ENCODE measurements around the gene TP73.

Gene TP73

DNA sequence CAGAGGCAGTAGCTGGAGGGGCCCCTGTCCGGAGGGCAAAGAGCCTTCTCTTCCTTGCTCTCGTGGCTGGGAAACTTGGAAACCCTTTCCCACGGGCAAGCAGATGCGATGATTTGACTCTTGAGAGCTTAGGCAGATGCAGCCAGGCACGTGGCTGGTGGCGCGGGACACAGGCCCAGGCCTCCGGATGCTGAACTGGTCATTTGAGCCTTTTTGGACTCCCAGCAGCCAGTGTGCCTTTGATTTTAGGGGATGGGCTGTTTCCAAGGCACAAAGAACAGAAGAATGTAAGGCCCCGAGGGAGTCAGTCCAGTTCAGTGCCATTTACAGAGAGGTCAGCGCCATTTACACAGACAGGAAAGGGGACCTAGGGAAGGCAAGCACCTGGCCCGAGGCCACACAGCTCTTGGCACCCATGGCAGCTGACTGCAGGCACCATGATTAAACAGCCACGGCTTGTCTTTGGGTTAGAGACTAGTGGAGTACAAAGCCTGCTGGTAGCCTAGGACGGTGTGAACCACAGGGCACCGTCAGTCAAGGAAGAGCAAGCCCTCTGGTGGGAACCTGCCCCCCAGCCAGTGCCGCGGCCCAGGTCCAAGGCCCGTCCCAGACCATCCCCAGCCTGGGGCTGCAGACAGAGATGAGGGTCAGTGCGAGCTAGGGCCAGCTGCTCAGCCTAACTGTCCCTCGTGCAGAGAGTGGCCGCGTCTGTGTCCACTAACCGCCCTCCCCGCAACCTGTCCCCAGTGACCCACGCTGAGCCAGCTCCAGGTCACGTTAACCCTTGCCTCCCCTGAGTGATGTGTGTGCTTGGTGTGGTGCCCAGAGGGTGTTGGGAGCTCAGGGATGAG is 79.5 kb downstream of the TP73 start:
- peak in 1 of 2 experiments; percentile 24 for DNase-seq

- peak in 1 of 2 experiments; percentile 61 for DNase-seq
Measured at GRCh38 chr1:3732434-3733093, 80.2 kb downstream of the TP73 start.

DNA sequence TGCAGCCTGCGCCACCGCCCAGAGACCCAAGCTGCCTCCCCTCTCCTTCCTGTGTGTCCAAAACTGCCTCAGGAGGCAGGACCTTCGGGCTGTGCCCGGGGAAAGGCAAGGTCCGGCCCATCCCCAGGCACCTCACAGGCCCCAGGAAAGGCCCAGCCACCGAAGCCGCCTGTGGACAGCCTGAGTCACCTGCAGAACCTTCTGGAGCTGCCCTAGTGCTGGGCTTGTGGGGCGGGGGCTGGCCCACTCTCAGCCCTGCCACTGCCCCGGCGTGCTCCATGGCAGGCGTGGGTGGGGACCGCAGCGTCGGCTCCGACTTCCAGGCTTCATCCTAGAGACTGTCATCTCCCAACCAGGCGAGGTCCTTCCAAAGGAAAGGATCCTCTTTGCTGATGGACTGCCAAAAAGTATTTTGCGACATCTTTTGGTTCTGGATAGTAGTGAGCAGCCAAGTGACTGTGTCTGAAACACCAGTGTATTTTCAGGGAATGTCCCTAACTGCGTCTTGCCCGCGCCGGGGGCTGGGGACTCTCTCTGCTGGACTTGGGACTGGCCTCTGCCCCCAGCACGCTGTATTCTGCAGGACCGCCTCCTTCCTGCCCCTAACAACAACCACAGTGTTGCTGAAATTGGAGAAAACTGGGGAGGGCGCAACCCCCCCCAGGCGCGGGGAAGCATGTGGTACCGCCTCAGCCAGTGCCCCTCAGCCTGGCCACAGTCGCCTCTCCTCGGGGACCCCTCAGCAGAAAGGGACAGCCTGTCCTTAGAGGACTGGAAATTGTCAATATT is 81.0 kb downstream of the TP73 start:
- DNase-seq = no peak

DNA sequence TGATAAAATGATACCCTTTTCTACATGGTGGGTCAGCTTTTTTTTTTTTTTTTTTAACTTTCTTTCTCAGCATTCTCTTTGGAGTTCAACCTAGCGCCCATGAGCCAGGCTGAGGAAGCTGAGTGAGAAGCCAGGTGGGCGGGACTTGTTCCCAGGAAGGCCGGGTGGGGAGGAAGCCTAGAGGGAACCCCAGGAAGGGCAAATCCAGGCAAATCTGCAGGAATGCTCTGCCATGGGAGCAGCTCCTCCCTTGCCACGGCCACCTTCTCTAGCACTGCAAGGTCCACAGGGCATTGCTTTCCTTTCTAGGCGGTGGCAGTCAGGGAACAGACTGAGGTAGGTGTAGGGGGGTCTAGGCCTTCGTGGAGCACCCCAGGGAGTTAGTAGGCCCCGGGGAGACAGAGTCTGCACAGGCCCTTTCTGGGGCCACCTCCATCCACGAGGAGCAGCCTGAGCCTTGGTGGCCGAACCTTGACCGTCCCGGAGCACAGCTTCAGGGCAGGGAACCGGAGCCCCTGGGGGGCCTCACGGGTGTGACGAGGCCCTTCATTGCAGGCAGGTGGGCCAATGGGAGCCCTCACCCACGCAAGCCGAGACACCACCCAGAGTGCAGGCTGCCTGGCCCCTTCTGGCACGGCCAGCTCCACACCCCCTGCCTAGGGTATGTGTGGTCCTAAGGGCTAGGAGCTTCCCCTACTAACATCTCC is 81.7 kb downstream of the TP73 start:
- no peak for DNase-seq

DNA sequence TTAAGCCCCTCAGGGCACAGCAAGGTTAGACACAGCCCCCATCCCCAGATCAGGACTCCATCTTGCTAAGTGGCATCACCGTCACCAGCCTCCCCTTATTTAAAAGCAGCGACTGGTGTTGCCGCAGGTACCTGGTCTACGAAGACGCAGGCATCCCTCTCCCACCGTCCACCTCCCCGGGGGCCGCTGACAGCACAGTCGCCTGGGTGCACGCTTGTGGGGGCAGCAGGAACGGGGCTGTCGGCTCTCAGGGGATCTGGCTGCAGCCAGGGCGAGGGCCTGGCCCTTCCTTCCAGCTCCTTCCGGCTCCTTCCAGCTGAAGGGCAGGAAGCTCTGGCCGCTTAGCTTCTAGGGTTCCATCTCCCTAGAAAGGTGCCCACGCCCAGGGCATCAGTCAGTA is 82.3 kb downstream of the TP73 start:
- DNase-seq = no peak

GRCh38 chr1:3735027-3735681 is 82.8 kb downstream of the TP73 start:
- peak; percentile 45 to 75 for DNase-seq

- DNase-seq = no peak
Measured at GRCh38 chr1:3735688-3736087, 83.4 kb downstream of the TP73 start.

DNA sequence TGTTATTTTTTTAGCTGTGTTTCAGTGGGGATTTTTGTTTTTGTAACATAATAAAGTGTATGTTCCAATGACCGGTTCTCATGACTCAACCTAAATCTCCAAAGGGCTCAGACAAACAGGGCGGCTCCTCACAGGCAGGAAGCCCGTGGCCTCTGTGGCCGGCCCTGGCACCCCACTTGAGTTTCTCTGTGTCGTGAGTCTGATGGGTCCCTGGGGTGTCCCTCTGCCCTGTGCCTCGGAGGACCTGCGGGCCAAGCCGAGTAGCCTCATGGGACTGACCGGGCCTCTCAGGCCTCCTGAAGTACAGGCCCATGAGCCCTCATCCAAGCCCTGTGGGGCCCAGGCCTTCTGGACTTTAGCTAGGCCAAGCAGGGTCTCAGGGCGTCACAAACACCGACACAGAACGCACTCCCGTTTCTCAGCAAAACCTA is 83.8 kb downstream of the TP73 start:
- no peak for DNase-seq

GRCh38 chr1:3736708-3737107 is 84.4 kb downstream of the TP73 start:
- no peak for DNase-seq

GRCh38 chr1:3738943-3739342 is 86.6 kb downstream of the TP73 start:
- no peak for DNase-seq

GRCh38 chr1:3740042-3740441 is 87.7 kb downstream of the TP73 start:
- DNase-seq = no peak

GRCh38 chr1:3740752-3741151 is 88.4 kb downstream of the TP73 start:
- no peak for DNase-seq

DNA sequence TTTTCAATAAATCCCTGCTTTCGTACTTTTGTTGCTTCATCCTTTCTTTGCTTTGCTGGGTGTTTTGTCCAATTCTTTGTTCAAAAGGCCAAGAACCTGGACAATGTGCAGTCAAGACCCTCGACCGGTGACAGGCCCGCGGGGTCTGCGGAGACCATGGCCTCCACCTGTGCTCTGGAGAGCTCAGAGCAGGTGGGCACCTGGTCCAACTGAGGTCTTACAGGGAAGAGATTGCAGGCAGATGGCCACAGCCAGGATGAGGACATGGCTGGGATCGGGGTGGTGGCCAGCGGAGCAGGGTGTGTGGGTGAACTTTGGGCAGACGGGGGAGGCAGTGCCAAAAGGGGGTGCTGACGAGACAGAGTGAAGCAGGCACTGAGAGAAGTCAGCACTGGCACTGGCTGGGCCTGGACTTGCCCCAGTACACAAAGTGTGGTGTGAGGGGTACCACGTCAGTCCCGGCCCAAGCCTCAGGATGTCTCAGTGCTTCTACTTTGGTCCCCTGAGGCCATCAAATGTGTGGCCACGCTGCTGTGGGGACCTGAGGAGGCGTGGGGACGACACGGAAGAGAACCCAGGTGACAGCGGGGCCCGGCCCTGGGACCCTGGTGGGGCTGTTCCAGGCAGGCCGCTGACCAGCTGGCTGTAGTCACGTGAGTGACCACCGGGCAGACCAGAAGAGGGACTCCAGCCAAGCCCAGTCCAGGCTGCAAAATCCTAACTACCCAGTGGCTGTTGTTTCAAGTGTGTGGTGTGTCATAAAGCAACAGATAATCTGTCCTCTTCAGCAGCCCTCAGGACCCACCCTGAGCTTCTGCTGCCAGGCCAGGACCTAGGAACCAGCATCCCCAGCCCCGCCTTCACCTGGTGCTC is 89.5 kb downstream of the TP73 start:
- no peak for DNase-seq

DNA sequence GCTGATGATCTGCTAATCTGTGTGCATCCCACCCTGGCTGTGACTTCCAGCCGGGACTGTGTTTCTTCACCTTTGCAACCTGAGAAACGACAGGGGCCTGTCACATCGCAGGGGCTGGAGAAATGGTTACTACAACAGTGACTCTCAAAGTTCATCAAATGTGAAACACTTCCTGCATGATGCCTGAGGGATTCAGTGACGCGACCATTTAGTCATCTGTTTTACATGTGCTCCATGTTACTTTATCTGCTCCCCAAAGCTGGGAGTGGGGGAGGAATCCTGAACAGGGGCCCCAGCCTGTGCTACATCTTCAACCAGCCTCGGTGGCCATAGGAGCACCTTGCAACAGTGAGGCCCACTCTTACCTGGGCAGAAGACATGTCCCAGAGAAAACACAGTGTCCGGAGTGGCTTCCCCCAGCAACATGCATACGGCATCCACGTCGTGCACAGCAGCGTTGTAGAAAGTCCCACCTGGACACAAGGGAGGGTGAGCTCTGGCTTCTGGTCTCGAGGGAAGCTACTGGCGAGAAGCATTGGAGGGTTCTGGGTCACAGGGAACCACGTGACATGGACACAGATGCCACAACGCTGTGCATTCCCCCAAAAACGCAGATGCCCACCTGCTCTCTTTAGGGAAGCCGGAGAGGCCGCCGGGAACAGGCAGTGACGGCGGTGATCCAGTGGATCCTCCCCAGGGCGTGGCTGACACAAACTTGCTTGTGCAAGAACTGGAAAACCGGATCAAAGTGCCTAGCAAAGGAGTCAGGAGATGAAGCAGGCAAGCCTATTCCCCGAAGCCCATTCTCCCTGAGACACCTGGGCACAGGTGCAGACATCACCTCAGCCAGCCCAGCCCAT is 90.4 kb downstream of the TP73 start:
- DNase-seq = no peak

- DNase-seq = no peak
Measured at GRCh38 chr1:3743421-3743820, 91.1 kb downstream of the TP73 start.

DNA sequence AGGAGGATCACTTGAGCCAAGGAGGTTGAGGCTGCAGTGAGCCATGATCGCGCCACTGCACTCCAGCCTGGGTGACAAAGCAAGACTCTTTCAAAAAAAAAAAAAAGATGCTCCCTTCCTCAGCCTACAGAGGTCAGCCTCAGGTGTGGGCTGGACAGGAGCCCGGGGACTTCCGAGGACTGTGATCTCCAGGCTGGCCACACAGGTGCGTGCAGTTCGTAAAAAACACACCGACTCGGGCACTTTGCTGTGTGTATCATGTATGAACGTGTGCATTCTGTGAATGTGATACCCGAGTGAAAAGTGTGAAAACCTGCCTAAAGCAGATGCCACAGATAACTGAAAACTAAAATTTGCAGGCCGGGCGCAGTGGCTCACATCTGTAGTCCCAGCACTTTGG is 91.5 kb downstream of the TP73 start:
- no peak for DNase-seq

DNA sequence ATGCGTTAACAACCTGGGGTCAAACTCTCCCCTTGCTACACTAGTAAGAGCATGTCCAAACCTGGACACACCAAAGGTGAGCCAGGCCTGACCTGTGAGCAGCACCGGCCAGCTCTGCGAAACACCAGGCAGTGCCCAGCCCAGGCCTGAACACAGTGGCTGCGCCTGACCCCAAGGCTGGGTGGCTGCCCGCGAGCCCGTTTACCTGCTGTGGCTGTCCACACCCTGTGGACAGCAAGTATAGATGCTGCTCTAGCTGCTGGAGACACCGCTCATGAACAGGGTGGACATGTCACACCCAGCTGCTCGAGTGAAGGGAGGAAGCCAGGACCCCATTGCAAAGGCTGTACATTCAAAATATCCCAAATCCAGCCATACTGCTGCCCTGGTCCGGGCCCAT is 92.3 kb downstream of the TP73 start:
- DNase-seq = no peak

GRCh38 chr1:3745071-3745470 is 92.8 kb downstream of the TP73 start:
- no peak for DNase-seq

DNA sequence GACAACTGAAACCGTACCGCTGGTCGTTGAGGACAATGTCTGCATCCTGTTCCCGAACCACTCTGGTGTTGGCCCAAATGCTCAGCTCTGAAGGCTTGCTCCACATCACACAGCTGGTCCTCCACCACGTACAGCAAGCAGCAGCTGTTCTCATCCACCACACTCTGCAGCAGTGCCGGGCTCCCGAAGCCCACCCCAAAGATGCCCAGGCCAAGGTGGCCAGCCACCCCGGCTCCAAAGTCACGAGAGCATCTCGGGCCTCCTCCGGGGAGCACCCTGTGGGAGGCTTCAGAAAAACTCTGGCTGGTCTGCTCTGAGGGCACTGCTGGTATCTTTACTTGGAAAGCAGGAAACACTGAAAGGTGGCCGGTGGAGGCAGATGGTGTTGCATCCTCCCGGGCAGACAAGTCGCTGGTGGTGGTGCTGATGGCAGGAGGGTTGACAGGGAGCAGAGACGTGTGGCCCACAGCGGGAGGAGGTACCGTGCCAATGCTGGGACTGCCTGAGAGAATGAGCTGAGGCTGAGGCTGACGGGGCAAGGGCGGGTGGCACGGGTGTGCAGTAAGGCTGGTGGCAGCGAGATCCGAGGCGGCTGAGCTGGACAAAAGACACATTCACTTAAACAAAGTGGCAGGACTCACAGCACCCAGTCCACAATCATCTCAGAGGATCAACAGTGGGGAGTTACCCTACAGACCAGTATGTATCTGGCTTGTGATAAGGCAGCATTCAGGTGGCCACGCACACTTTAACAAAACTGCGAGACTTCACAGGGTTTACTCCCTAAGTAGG is 93.5 kb downstream of the TP73 start:
- DNase-seq = no peak
